ENCODE results near the gene ADK. TPM values are rescaled to one million over a fixed set of nuclear protein-coding genes. Genes with fewer than 3 reads are reported as not detected.

ADK gene
- total and polyA plus RNA-seq, 2 of the 4 experiments (the other 2 are of a cell fraction) = 30.6 to 40.9 TPM

- Histone ChIP-seq H3K4me1 (ENCODE audit: control insufficient read depth, insufficient read depth, low read length) (no peaks in the 10 kb centered on the region), H2AK9ac (replicated peaks; ENCODE audit: low read depth, low read length, poor library complexity) (no peak overlapping the region), H3K18ac (ENCODE audit: low read depth, low read length) (no peak overlapping the region), H3K36me3 (ENCODE audit: control insufficient read depth, insufficient read depth, low read length) (peaks cover 5% of the 10 kb centered on the region), H3K14ac (replicated peaks; ENCODE audit: low read depth, low read length) (no peak overlapping the region), H3K4me2 (ENCODE audit: low read depth, low read length) (no peak overlapping the region), H3K9me3 (ENCODE audit: control insufficient read depth, insufficient read depth, low read length) (peaks cover 7% of the 10 kb centered on the region), H4K8ac (ENCODE audit: low read depth in 2 of 2, low read length in 2 of 2) (no peak overlapping the region), H3K79me1 (ENCODE audit: low read depth in 1 of 2, low read length in 2 of 2) (no peaks in the 10 kb centered on the region; a peak in 1 of 4 replicates), H3K9ac (ENCODE audit: low read depth, low read length) (no peak overlapping the region), H3K23ac (ENCODE audit: low read depth, low read length) (no peak overlapping the region), H2BK20ac (ENCODE audit: low read depth, low read length) (no peak overlapping the region), H4K91ac (ENCODE audit: insufficient read depth, low read depth, low read length) (no peak overlapping the region), H3K27me3 (ENCODE audit: control insufficient read depth, insufficient read depth, low read length) (no peaks in the 10 kb centered on the region), H2BK120ac (ENCODE audit: low read depth, low read length) (no peak overlapping the region), H2BK15ac (ENCODE audit: low read depth, low read length) (no peak overlapping the region), H2AFZ (replicated peaks; ENCODE audit: low read length, poor library complexity) (no peak overlapping the region), H3K56ac (ENCODE audit: extremely low read depth, insufficient read depth, low read length) (no peak overlapping the region), H3K27ac (ENCODE audit: insufficient read depth, low read length) (no peak overlapping the region), H2AK5ac (ENCODE audit: low read depth, low read length) (no peak overlapping the region), H3K4me3 (ENCODE audit: insufficient read depth, low read depth, low read length) (no peak overlapping the region), H4K20me1 (ENCODE audit: insufficient read depth, low read length) (no peaks in the 10 kb centered on the region), H3K9me1 (ENCODE audit: insufficient read depth, low read length) (no peaks in the 10 kb centered on the region), H2BK5ac (ENCODE audit: low read depth, low read length, poor library complexity, severe bottlenecking) (no peak overlapping the region), H3K4ac (ENCODE audit: low read depth, low read length) (no peak overlapping the region), H4K5ac (ENCODE audit: low read depth, low read length) (no peak overlapping the region)
- BruUV-seq (replicated peaks) = no TSS peak
- DNase-seq (no peak), ATAC-seq (ENCODE audit: low read depth) (no peak)
- CTCF ChIA-PET = no interaction called here
- WGBS, 2 experiments (ENCODE audit: extremely low coverage in 2 of 2, insufficient read length in 1 of 2) = no CpG with 5 or more reads among the region's 1 CpG
- no peak for TF ChIP-seq FOS (IDR thresholded peaks at IDR 0.05; ENCODE audit: low read depth, low read length)
- intact Hi-C loops (cut with micrococcal nuclease) (no loop called here), in situ Hi-C loops (cut with MboI; ENCODE audit: low sequenced_read_pairs) (no loop called here), dilution Hi-C loops (cut with HindIII; ENCODE audit: low sequenced_read_pairs, unreplicated experiment) (no loop called here)
- POLR2A ChIA-PET (ENCODE audit: unreplicated experiment) = no interaction called here
Measured at GRCh38 chr10:74674927-74675326, 523.9 kb downstream of the ADK start.

Measured in IMR-90 (cell line).